Adipose tissue (tissue), 3 donors: Measurements from ENCODE around the gene DLG2. TPM values are rescaled to one million over a fixed set of nuclear protein-coding genes. Genes with fewer than 3 reads are reported as not detected.

Source experiments
- H3K27ac ChIP-seq: one replicate; pipeline ENCODE4 v1.5.1; 2013; ENCODE audit warnings: low read depth, low read length
- WGBS, 3 donors: extraction: QIAGEN DNeasy Blood & Tissue Kit; methylation state at CpG; one replicate each; pipeline ENCODE4 v1.1.7; 2013; 5-methylcytosine and 5-hydroxymethylcytosine counted together
- polyA plus RNA-seq, 3 donors: library from polyadenylated mRNA; stranded (reverse); fragments of 200-250 nt; gene quantifications; one replicate each; pipeline ENCODE4 v1.2.3, GENCODE V29; 2013
- donor health status: healthy with polysubstance abuse.
- donor health status: Bipolar disorder and iron deficiency.
- donor health status: healthy.

Gene DLG2
- polyA plus RNA-seq, 3 donors, result 0.51 to 1.7 (median 0.91) TPM

DNA sequence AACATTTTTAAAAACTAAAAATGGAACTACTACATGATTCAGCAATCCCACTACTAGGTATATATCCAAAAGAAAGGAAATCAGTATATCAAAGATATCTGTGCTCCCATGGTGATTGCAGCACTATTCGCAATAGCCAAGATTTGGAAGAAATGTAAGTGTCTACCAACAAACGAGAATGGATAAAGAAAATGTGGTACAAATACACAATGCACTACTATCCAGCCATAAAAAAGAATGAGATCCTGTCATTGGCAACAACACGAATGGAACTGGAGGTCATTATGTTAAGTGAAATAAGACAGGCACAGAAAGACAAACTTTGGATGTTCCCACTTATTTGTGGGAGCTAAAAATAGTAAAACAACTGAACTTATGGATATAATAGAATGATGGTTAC is 1765.1 kb downstream of the DLG2 start:
- WGBS, 3 donors, result 45 to 73% (median 59%) methylated on average over 3 of the region's 3 CpGs
- H3K27ac ChIP-seq, result no peak overlapping the region

DNA sequence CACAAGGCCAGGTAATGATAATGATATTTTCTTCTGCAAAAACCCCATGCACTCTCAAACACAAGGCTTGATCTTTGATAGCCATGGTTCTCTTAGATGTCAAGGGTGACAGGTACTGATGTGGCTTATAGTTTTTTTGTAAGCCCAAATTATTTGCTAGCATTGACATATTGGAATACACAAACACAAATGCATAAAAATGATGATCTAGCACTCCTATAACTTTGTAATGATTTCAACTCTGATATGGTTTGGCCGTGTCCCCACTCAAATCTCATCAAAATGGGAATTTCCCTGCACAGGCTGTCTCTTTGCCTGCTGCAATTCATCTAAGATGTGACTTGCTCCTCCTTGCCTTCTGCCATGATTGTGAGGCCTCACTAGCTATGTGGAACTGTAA is 1768.5 kb downstream of the DLG2 start:
- 77 to 82% (median 81%) methylated on average over 1 of the region's 1 CpG for WGBS, 3 donors
- H3K27ac ChIP-seq, result no peak overlapping the region

DNA sequence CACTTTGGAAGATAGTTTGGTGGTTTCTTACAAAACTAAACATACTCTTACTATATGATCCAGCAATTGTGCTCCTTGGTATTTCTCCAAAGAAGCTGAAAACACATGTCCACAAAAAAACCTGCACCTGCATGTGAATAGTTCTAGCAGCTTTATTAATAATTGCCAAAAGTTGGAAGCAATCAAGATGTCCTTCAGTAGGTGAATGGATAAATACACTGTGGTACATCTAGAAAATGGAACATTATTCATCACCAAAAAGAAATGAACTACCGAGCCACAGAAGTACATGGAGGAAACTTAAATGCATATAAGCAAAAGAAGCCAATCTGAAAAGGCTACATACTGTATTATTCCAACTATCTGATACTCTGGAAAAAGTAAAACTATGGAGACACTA is 1771.9 kb downstream of the DLG2 start:
- WGBS, 3 donors, result 88 to 95% (median 93%) methylated on average over 1 of the region's 1 CpG
- no peak overlapping the region for H3K27ac ChIP-seq

DNA sequence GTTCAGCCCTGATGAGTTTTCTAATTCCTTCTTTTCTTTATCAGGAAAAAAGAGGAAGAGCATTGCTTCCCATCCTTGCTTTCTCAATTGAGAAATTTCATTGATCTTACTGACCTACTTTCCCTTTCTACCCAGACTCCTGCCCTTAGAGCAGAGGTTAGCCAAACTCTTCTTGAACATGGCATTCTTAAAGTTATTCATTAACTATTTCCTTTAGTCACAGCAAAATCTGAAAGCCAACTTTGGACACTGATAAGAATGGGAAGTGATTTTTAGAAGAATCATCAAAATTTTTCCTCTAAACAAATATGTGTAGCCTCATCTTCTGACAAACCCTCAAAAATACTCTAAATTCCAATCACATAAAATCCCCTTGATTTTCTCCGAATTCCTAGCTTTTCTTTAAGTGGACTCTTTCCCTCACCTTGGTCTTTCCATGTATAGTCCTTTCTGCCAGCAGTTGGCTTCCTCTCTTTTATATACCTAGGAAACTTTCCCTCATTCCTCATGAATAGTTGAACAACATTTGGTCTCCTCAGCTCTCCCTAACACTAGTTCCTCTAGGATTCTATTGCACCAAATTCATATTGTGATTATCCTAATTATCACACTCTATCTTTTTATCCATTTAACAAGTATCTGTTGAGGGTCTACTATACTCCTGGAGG is 1774.2 kb downstream of the DLG2 start:
- 38 to 74% (median 71%) methylated on average over 1 of the region's 1 CpG for WGBS, 3 donors
- H3K27ac ChIP-seq, result no peak overlapping the region

DNA sequence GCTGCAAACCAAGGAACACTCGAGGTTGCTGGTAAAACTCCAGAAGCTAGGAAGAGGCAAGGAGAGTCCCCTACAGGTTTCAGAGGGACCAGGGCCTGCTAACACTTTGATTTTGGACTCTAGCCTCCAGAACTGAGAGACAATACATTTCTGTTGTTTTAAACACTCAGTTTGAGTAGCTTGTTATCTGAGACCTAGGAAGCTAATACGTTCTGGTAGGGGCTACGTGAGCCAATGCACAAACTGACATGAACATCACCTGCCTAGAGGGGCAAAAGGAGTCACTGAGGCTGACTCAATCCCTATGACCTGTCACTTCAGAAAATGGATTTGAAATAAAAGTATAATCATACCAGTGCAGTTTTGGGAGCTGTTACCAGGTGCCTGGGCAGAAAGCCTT is 1775.1 kb downstream of the DLG2 start:
- WGBS, 3 donors, result 88 to 91% (median 91%) methylated on average over 3 of the region's 3 CpGs
- H3K27ac ChIP-seq, result no peak overlapping the region

- 78 to 89% (median 82%) methylated on average over 6 of the region's 6 CpGs for WGBS, 3 donors
- no peak overlapping the region for H3K27ac ChIP-seq
Measured at GRCh38 chr11:83847467-83848034, 1779.6 kb downstream of the DLG2 start.

- H3K27ac ChIP-seq, result no peak overlapping the region
- 50 to 86% (median 61%) methylated on average over 1 of the region's 1 CpG for WGBS, 3 donors
Measured at GRCh38 chr11:83845797-83846196, 1781.3 kb downstream of the DLG2 start.

DNA sequence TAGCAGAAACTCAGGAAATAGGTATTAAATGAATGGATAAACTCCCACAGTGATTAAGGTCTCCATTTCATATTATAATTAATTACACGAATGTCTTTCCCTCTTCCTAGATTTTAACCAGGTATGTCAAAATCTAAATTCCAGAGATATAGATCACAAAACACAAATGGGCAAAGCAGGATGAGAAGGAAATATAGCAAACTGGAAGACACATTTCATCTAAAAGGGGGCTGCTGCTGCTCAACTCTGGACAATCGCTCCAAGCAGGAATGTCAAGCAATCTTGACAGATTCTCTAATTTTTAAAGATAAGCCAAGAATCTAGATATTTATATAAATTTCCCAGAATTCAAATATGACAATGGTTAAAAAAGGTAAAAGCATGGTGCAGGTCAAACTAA is 1786.8 kb downstream of the DLG2 start:
- no peak overlapping the region for H3K27ac ChIP-seq
- 44 to 89% (median 79%) methylated on average over 2 of the region's 2 CpGs for WGBS, 3 donors

DNA sequence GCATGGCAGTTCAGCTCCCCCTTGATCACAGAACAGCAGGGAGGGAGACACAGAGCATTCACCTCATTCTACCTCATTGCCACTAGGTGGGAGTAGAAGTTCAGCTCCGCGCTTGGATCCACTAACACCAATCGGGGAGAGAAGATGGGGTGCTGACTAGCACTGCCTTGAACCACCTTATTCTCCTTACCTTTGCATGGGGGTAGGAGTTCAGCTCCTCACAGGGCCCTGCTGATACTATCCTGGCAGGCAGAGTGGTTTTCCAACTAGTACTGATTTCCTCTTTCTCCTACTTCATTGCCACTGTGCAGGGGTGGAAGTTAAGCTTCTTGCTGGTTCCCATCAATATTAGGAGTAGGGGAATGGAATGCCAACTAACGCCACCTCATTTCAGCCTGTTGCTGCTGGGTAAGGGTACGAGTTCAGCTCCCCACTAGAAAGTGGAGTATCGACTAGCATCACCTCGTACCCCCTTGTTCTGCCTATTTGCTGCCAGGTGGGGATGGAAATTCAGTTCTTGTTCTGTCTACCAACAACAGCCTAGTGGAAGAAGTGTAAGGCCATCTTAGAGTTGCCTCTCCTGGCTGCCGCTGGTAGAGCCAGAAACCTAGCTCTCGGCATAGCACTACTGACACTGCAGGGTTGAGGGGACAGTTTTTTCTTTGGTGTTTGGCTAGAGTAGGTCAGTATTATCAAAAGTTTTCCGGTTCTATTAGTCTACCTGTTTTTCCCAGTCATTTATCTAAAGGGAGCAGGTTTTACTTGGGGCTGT is 1790.1 kb downstream of the DLG2 start:
- WGBS, 3 donors, result 44 to 57% (median 55%) methylated on average over 10 of the region's 10 CpGs
- H3K27ac ChIP-seq, result no peak overlapping the region

DNA sequence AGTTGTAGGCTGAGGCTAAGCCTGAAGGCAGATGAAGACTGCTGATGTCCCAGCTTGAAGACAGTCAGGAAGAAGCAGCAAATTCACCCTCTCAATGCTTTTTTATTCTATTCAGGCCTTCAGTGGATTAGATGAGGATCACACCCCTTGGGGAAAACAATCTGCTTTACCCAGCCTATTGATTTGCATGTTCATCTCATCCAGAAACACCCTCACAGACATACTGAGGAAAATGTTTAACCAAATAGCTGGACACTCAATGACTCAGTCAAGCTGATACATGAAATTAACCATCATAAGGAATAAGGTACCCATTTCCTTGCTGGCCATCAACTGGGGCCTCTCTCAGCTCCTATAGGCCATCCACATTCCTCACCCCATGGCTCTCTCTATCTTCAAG is 1791.1 kb downstream of the DLG2 start:
- no peak overlapping the region for H3K27ac ChIP-seq

DNA sequence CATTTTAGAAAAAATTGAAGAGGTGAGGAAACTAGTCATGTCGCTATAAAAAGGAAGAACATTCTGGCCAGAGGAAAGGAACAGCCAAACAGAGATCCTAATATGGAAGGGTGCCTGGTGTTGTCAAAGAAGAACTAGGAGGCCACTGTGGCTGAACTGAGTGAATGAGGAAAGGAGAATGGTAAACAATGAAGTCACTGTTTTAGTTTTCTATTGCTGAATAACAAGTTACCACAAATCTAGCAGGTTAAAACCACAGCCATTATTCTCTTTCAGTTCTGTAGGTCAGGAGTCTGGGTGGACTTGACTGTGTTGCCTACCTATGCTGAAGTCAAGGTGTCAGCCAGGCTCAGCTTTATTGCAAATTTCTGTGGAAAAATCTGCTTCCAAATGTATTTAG is 1791.7 kb downstream of the DLG2 start:
- H3K27ac ChIP-seq, result no peak overlapping the region

DNA sequence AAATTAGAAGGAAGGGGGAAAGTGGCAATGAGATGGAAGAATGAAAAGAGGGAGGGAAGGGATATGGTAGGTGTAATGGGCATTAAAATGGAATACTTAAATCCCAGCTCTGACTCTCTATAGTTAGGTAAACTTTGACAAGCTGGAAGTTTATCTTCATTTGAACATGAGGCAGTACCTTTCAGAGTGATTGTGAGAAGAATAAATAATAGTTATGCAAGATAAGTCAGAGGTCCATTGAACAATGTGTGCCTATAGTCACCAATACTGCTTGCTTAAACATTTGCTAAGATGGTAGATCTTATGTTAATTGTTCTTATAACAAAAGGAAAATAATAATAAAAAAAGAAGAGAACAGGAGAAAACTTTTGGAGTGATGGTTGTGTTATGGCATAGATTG is 1795.2 kb downstream of the DLG2 start:
- H3K27ac ChIP-seq, result no peak overlapping the region

More for the DNA sequence above, 1791.7 kb downstream of the DLG2 start:
- 44 to 61% (median 45%) methylated on average over 1 of the region's 1 CpG for WGBS, 3 donors

DNA sequence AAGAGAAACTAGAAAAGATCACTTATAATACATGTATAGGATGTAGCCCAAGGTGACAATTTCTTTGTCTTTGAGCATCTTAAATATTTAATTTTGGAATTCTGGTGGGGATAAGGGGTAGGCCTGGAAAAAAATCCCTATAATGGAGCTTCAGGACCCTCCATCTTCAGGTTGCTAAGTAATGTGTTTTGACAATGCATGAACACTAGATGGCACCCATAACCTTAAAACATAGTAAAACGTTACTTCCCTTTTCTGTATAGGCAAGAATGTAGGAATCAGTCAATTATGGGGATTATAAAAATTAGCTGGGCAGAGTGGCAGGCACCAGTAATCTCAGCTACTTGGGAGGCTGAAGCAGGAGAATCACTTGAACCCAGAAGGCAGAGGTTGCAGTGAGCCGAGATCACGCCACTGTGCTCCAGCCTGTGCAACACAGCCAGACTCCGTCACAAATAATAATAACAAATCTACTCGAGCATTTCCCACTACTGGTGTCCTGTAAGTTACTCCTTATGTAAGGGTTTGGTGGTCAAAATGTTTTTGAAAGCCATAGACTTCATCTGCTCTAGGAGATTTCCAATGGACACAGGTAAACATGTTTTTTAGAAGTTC is 1799.1 kb downstream of the DLG2 start:
- 42 to 60% (median 52%) methylated on average over 5 of the region's 5 CpGs for WGBS, 3 donors
- H3K27ac ChIP-seq, result no peak overlapping the region

GRCh38 chr11:83827520-83827919 is 1799.6 kb downstream of the DLG2 start:
- no peak overlapping the region for H3K27ac ChIP-seq
- WGBS, 3 donors, result 69 to 71% (median 70%) methylated on average over 3 of the region's 3 CpGs

DNA sequence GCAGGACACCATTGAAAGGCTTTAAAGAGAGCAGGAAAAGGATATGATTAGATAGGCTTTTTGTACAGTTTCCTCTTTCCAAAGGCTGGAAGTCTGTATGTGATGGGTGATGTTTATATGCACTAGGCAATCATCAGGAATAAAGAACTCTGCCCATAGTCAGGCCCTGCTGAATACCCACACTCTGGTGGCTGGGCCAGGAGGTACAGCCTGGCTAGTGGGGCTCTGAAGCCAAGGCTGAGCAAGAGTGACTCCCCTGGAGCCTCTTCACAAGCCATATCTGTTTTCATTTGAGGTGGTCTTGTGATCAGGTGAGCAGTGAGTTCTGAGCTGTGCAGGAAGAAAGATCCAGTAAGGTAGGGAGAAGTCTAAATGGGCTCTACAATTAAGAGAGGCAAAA is 1801.1 kb downstream of the DLG2 start:
- H3K27ac ChIP-seq, result no peak overlapping the region

DNA sequence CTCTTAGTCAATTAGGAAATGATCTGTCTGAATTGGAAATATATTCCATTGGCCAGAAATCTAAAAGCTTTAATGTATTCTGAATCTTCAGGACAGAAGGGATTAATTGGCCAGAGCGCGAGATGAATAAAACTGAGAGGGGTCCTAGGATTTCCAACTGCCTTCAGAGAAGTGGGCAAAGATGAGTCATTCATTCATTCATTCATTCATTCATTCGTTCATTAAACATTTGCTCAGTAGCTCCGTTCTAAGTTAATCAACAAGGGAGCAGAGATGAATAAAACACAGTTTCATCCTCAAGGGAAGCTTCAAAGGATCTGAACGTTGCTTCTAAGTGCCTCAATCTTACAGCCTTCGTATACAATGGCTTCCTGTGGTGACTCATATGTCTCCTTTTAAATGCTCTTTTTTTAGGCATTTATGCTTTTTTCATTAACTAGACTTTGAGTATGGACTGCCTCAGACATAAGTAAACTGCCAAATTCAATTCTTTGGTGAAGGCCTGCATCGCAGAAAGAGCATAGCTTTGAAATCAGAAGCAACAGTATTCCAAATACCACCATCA is 1803.6 kb downstream of the DLG2 start:
- 60 to 71% (median 64%) methylated on average over 7 of the region's 7 CpGs for WGBS, 3 donors
- no peak overlapping the region for H3K27ac ChIP-seq

GRCh38 chr11:83819931-83820549 is 1807.1 kb downstream of the DLG2 start:
- 16 to 34% (median 23%) methylated on average over 2 of the region's 2 CpGs for WGBS, 3 donors
- no peak overlapping the region for H3K27ac ChIP-seq

- H3K27ac ChIP-seq, result no peak overlapping the region
- WGBS, 3 donors, result 46 to 60% (median 51%) methylated on average over 2 of the region's 2 CpGs
Measured at GRCh38 chr11:83818349-83818748, 1808.8 kb downstream of the DLG2 start.
